Effector memory CD8-positive, alpha-beta T cell (primary cell): ENCODE data around the gene LRRC38.
"Not testable (repeated sequence)": the region's sequence is repeated elsewhere in the genome, so short reads cannot be mapped to it uniquely, and the experiment has no call there.

Experiments
- ATAC-seq: fragments of 150-1000 bp; cut with Tn5 transposase; replicated peaks from 2 replicates; pipeline ENCODE4 v1.10.0; 2021; ENCODE audit warnings: mild to moderate bottlenecking, moderate library complexity
- DNase-seq, 3 experiments: peaks; one replicate each; pipeline ENCODE4 v3.0.0; 2021
- H3K27ac Mint-ChIP-seq, 2 donors: one replicate each; pipeline ENCODE4 v1.8.0; 2022; ENCODE audit warnings: mild to moderate bottlenecking in 2 of 2, mixed read lengths in 2 of 2, moderate library complexity in 2 of 2
- H3K27me3 Mint-ChIP-seq, 2 donors: one replicate each; pipeline ENCODE4 v1.8.0; 2022; ENCODE audit warnings: mixed read lengths in 2 of 2
- H3K36me3 Mint-ChIP-seq: one replicate; pipeline ENCODE4 v1.8.0; 2022; ENCODE audit warnings: mild to moderate bottlenecking, moderate library complexity, mixed read lengths; ENCODE audit not compliant: insufficient read depth
- H3K4me1 Mint-ChIP-seq, 2 donors: one replicate each; pipeline ENCODE4 v1.8.0; 2022; ENCODE audit warnings: low read depth in 2 of 2, mixed read lengths in 2 of 2
- H3K4me3 Mint-ChIP-seq, 2 donors: one replicate each; pipeline ENCODE4 v1.8.0; 2022; ENCODE audit warnings: mild to moderate bottlenecking in 2 of 2, mixed read lengths in 2 of 2, moderate library complexity in 2 of 2
- H3K9me3 Mint-ChIP-seq, 2 donors: one replicate each; pipeline ENCODE4 v1.8.0; 2022; ENCODE audit warnings: mixed read lengths in 2 of 2

LRRC38 gene

DNA sequence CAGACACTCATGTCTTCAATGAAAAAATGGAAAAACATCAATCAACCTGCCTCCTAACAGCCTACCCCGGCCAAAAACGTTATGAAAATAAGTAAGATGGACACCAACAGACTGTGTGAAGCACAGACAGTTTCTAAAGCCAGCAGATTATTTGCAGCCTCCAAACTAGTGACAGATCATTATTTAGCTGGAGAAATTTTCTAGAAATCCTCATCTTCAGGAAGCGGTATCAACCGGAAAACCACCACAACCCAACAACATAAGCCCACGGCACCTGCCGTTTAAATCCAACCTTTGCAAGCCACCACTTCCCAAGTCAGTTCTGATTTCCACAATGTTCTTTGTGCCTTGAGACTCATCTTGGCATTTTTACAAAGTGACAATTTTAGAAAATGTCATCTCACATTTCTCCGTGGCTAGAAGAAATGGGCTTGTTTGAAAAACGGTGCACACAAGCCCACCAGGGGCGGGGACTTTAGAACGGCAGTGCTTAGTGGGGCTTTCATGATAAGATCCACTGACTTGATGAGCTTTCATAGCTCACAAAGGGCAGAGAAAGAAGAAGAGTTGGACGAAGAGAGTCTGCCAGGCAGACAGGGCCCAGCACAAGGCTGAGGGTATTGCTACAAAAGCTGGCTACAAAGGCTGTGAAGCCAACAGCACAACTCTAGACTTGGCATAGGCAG, 34.5 kb downstream of the LRRC38 start:
- Mint-ChIP-seq H3K9me3 (no peaks in the 10 kb centered on the region), H3K36me3 (no peaks in the 10 kb centered on the region), H3K4me1 (no peaks in the 10 kb centered on the region), H3K27me3 (peaks cover 27 to 30% of the 10 kb centered on the region in 2 donors), H3K27ac (no peak overlapping the region), H3K4me3 (no peak overlapping the region)
- DNase-seq, result no peak
- ATAC-seq, result no peak

DNA sequence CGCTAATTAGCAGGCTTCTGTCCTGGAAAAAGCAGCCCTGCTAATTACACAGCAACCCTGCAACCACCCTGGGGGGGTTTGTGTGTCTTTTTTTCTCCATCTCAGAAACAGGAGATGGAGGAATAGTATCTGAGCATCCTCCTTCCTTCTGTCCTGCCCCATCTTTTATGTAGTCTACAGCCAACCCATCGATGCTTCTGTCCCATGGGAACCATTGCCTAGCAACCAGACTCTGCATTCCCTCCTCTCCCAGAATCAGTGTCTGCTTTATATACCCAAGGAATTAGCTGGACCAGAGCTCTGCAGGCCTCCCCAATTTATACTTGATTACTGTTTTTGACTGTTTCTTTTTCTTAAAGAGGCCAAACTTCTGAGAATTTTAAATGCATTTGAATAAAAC, 35.1 kb downstream of the LRRC38 start:
- Mint-ChIP-seq H3K4me3 (no peak overlapping the region), H3K27ac (no peak overlapping the region), H3K9me3 (no peaks in the 10 kb centered on the region), H3K4me1 (no peaks in the 10 kb centered on the region), H3K27me3 (peaks cover 22 to 30% of the 10 kb centered on the region in 2 donors), H3K36me3 (no peaks in the 10 kb centered on the region)
- DNase-seq (no peak), ATAC-seq (no peak)

DNA sequence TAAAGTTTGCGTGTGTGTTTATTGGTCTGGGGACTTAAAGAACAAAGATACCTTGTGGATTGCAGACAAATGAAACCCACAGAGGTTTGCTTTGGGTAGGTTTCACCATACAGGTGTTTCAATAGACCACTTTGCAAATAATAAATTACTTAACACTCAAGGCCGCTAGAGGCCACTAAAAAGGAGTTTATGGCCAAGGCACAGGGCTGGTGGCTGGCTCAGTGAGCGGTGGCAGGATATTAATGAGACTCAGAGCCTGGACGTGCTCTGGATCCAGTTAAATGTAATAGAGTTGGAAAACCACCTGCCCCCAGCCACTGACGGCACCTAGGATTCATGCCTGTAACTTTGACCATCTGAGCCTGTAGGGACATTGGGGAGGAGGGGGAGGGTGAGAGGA, 44.5 kb downstream of the LRRC38 start:
- DNase-seq, result no peak

DNA sequence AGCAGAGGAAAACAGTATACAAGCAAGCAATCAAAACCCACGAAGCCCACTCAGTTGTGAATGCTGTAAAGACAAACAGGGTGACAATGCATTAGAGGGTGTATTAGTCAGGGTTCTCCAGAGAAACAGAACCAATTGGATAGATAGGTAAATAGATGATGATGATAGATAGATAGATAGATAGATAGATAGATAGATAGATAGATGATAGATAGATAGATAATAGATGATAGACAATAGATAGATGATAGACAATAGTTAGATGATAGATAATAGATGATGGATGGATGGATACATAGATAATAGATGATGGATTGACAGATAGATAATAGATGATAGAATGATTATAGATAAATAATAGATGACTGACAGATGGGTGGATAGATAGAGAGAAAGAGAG, 48.3 kb downstream of the LRRC38 start:
- Mint-ChIP-seq H3K4me3 (no peak overlapping the region), H3K27me3 (peaks cover 23 to 30% of the 10 kb centered on the region in 2 donors), H3K4me1 (no peaks in the 10 kb centered on the region), H3K36me3 (no peaks in the 10 kb centered on the region), H3K9me3 (no peaks in the 10 kb centered on the region), H3K27ac (no peak overlapping the region)
- ATAC-seq (no peak), DNase-seq (no peak)

More for the DNA sequence above, 44.5 kb downstream of the LRRC38 start:
- Mint-ChIP-seq H3K27me3 (peaks cover 30 to 36% of the 10 kb centered on the region in 2 donors), H3K27ac (no peak overlapping the region), H3K4me1 (no peaks in the 10 kb centered on the region), H3K4me3 (no peak overlapping the region), H3K9me3 (no peaks in the 10 kb centered on the region), H3K36me3 (no peaks in the 10 kb centered on the region)
- no peak for ATAC-seq

DNA sequence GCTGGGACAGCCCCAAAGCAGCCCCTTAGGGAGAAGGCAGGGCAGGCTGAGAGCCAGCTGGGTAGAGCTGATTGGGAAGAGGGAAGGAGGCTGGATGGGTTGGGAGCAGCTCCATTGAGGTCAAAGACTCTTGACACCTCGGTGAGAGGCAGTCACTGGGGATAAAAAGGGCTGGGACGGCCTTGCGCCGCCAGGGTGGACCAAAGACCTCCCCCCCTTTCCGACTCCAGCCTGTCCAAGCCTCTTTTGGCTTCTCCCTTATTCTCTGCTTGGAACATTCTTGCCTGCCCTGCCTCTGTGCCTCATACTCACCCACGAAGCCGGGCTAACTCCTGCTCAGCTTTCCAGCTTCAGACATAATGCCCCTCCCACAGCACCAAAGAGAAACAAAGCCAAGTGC, 51.1 kb downstream of the LRRC38 start:
- no peak overlapping the region for H3K27ac Mint-ChIP-seq
- no peak for ATAC-seq
- no peaks in the 10 kb centered on the region for H3K4me1 Mint-ChIP-seq
- peaks cover 34 to 35% of the 10 kb centered on the region in 2 donors for H3K27me3 Mint-ChIP-seq
- no peaks in the 10 kb centered on the region for H3K9me3 Mint-ChIP-seq
- no peak overlapping the region for H3K4me3 Mint-ChIP-seq
- H3K36me3 Mint-ChIP-seq, result no peaks in the 10 kb centered on the region
- DNase-seq, result no peak

DNA sequence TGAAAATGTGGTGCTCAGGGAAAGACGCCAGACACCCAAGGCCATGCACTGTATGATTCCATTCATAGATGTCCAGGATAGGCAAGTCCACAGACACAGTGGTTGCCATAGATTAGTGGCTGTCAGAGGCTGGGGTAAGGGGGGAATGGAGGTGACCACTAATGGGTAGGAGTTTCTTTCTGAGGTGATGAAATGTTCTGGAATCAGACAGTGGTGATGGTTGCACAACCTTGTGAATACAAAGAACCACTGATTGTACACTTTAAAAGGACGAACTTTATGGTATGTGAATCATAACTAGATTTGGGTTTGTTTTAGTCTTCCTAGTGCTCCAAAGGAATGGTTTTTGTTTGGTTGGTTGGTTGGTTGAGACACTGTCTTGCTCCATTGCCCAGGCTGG, 51.8 kb downstream of the LRRC38 start:
- Mint-ChIP-seq H3K27me3 (peaks cover 30 to 39% of the 10 kb centered on the region in 2 donors), H3K4me1 (no peaks in the 10 kb centered on the region), H3K4me3 (no peak overlapping the region), H3K27ac (no peak overlapping the region), H3K9me3 (no peaks in the 10 kb centered on the region), H3K36me3 (no peaks in the 10 kb centered on the region)
- DNase-seq (no peak), ATAC-seq (no peak)

DNA sequence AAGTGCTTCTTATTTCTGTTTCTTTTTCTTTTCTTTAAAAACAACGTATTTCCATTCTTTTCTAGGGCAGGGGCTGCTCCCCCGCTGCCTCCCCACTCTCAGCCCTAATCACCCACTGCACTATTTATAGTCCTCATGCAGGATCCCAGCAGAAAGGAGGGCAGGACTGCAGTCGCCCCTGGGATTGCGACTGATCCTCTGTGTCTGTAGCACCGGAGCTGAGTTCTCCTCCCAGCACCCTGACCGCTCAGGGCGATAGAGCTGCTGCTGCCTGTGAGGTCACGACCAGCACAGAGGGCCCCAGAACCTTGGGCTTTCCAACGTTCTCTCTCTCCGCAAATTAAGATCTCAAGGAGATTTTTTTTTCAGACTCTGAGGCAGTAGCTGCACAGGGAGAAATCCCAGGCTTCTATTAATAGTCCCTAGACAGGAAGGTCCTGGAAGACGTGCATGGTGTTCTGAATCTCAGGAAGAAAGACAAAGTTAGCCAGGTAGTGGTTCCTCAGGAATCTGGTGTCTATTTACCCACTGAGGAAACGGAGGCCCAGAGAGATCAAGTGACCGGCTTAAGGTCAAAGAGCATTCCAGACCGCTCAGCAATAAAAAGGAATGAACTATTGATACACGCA, 56.8 kb downstream of the LRRC38 start:
- Mint-ChIP-seq H3K27ac (no peak overlapping the region), H3K4me3 (no peak overlapping the region), H3K4me1 (no peaks in the 10 kb centered on the region), H3K27me3 (peaks cover 26 to 33% of the 10 kb centered on the region in 2 donors), H3K9me3 (no peaks in the 10 kb centered on the region), H3K36me3 (no peaks in the 10 kb centered on the region)
- DNase-seq (no peak), ATAC-seq (no peak)

DNA sequence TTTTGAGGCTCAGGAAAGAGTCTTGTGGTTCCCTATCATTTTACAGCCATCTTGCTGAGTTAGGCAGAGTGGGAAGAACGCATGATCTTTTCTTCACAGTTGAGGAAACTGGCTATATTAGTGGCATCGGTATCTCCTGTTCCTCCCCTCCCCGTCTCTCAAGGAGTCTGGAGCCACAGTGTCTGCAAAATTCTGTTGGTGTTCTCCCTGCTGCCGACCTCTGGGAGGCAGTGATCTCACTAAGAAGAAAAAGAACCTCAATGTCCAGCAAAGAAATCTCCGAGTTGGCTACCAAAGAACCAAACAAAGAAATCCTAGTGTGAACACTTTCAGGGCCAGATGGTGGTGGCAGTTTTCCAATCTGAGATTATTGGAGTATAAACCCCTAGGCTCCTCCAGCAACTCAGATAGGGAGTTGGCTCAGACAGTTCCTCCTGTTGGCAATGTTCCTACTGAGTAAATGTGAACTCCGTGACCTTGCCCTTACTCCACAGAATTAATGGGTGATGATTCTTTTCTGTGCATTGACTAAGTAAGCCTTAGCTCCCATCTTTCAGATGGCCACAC, 62.3 kb downstream of the LRRC38 start:
- Mint-ChIP-seq H3K27me3 (peaks cover 11 to 12% of the 10 kb centered on the region in 2 donors), H3K27ac (no peak overlapping the region), H3K4me3 (no peak overlapping the region), H3K4me1 (no peaks in the 10 kb centered on the region), H3K36me3 (no peaks in the 10 kb centered on the region), H3K9me3 (no peaks in the 10 kb centered on the region)
- ATAC-seq (no peak), DNase-seq (no peak)

DNA sequence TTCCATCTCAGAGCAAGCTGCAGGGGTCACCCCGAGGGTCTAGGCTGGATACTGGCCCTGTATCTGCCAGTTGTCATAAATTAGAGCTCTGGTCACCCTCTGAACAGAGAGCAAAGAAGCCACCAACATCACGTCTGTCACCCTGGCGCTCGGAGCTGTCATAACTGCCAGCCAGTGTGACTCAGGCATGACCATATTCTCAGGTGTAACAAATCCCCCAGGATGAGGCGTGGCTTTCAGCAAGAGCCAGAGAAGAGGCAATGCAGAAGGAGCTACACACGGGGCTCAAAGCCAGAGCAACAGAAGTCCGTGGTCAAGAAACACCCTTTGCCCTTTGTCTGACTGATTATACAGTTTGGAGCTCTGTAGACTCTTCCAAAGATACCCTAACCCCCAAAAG, 63.6 kb downstream of the LRRC38 start:
- Mint-ChIP-seq H3K9me3 (no peaks in the 10 kb centered on the region), H3K4me1 (no peaks in the 10 kb centered on the region), H3K36me3 (no peaks in the 10 kb centered on the region), H3K4me3 (no peak overlapping the region), H3K27me3 (peaks cover 2 to 10% of the 10 kb centered on the region in 2 donors), H3K27ac (no peak overlapping the region)
- ATAC-seq (no peak), DNase-seq (no peak)

DNA sequence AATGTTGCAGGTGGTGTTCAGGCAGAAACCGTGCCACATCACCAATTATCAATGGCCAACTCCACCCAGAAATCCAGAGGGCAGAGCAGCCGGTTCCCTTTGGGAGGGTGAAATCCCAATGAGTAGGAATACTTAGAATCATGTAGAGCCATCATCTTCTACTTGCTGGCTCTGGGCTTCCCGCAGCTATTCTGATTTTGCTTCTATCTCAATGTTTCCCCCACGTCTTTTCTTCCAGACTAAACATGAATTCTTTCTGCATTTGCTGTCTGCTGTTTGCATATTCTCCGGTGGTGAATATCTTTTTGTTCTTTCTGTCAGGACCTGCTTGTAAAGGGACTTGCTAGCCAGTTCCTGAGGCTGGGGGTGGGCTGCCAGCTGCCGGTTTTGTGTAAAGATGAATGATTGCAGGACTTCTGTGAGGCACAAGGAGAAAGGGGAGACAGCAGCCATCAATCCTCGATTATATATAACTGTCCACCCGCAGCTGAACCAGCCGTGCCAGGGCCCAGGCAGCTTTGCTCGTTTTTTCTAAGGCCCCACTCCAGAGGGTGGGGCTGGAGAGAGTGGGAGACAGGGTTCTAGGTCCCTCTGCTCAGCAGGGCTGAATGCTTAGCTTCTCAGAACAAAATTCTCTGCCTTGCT, 70.3 kb downstream of the LRRC38 start:
- no peak for DNase-seq
- peaks cover 0 to 5% of the 10 kb centered on the region in 2 donors for H3K27me3 Mint-ChIP-seq
- no peak overlapping the region for H3K4me3 Mint-ChIP-seq
- no peak overlapping the region for H3K27ac Mint-ChIP-seq
- H3K36me3 Mint-ChIP-seq, result no peaks in the 10 kb centered on the region
- no peaks in the 10 kb centered on the region for H3K9me3 Mint-ChIP-seq
- ATAC-seq, result no peak
- no peaks in the 10 kb centered on the region for H3K4me1 Mint-ChIP-seq

DNA sequence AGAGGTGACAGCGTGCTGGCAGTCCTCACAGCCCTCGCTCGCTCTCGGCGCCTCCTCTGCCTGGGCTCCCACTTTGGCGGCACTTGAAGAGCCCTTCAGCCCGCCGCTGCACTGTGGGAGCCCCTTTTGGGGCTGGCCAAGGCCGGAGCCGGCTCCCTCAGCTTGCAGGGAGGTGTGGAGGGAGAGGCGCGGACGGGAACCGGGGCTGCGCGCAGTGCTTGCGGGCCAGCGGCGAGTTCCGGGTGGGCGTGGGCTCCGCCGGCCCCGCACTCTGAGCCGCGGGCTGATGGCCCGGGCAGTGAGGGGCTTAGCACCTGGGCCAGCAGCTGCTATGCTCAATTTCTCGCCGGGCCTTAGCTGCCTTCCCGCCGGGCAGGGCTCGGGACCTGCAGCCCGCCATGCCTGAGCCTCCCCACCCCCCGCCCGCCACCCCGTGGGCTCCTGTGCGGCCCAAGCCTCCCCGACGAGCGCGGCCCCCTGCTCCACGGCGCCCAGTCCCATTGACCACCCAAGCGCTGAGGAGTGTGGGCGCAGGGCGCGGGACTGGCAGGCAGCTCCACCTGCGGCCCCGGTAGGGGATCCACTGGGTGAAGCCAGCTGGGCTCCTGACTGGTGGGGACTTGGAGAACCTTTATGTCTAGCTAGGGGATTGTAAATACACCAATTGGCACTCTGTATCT, 74.6 kb downstream of the LRRC38 start:
- not testable (repeated sequence) for ATAC-seq, H3K27ac Mint-ChIP-seq, H3K4me1 Mint-ChIP-seq, DNase-seq, H3K36me3 Mint-ChIP-seq, H3K4me3 Mint-ChIP-seq, H3K9me3 Mint-ChIP-seq
- peaks cover 0 to 19% of the 10 kb centered on the region in 2 donors for H3K27me3 Mint-ChIP-seq

DNA sequence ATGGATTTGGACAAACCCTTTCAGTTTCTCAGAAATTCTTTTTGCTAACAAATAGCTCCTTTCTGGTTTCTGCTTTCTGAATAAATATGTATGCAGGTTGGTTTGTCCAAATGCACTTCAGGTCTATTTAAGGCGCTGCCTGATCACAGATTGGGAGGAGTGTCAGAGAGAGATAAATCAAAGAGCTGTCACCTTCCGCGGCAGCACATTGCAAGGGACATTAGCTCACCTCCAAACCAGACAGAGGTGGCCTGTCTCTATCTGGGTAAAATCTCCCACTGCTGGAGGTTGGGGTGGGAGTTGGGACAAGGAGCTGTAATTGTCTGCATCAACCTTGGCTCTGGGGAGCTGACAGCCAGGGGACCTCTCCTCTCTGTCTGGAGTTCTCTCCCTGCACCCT, 78.3 kb downstream of the LRRC38 start:
- H3K36me3 Mint-ChIP-seq, result no peaks in the 10 kb centered on the region
- no peak overlapping the region for H3K27ac Mint-ChIP-seq
- DNase-seq (no peak), ATAC-seq (no peak)
- peaks cover 0 to 2% of the 10 kb centered on the region in 2 donors for H3K9me3 Mint-ChIP-seq
- H3K4me1 Mint-ChIP-seq, result no peaks in the 10 kb centered on the region
- H3K27me3 Mint-ChIP-seq, result peaks cover 0 to 27% of the 10 kb centered on the region in 2 donors
- H3K4me3 Mint-ChIP-seq, result no peak overlapping the region

DNA sequence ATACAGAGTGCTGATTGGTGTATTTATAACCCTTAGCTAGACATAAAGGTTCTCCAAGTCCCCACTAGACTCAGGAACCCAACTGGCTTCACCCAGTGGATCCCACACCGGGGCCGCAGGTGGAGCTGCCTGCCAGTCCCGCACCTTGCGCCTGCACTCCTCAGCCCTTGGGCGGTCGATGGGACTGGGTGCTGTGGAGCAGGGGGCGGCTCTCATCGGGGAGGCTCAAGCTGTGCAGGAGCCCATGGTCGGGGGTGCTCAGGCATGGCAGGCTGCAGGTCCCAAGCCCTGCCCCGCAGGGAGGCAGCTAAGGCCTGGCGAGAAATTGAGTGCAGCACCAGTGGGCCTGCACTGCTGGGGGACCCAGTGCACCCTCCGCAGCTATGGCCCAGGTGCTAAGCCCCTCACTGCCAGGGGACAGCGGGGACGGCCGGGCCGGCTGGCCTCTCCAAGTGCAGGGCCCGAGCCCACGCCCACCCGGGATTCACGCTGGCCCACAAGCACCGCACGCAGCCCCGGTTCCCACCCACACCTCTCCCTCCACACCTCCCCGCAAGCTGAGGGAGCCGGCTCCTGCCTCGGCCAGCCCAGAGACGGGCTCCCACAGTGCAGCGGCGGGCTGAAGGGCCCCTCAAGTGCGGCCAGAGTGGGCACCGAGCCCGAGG, 80.0 kb downstream of the LRRC38 start:
- H3K27ac Mint-ChIP-seq, H3K4me1 Mint-ChIP-seq, H3K9me3 Mint-ChIP-seq, DNase-seq, H3K4me3 Mint-ChIP-seq, ATAC-seq, H3K36me3 Mint-ChIP-seq: not testable (repeated sequence)
- H3K27me3 Mint-ChIP-seq, result peaks cover 14 to 38% of the 10 kb centered on the region in 2 donors
